Loucy (cell line): ENCODE measurements around the gene PGD.

Source experiments
- CTCF ChIP-seq: fragments of 200-600 bp; sonication (generic); conservative IDR thresholded peaks from 2 replicates; pipeline ENCODE4 v1.5.1; 2014; ENCODE audit warnings: mild to moderate bottlenecking, antibody characterized with exemption, low read length
- EZH2phosphoT487 ChIP-seq: fragments of 200-600 bp; IDR thresholded peaks from 2 replicates; pipeline ENCODE4 v1.6.1; 2018; ENCODE audit warnings: antibody characterized with exemption, mild to moderate bottlenecking, moderate library complexity, borderline replicate concordance

DNA sequence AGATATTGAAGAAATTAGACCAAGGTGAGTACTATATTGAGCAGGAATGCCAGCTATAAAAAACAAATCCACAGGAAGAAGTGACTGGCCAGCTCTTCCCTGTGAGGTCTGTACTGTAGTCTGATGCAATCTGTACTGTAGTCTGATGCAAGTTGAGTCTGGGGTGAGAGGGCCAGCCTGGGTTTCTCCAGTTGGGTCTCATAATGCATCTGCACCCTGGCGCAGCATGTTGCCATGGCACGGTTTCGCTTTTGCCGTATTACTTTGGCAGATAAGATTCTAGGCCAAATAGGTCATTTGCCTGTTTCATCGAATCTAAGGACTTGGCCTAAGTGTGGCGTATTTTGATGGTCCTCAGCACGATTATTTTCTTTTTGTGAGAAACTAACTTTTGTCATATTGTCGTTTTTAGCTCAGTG, 24.4 kb upstream of the PGD start:
- no peak for TF ChIP-seq CTCF
- no peak for TF ChIP-seq EZH2phosphoT487
